ENCODE data around the gene OSBPL5.
"Not testable (repeated sequence)": the region's sequence is repeated elsewhere in the genome, so short reads cannot be mapped to it uniquely, and the experiment has no call there.

Gene OSBPL5

GRCh38 chr11:3074912-3075589 lies 90.1 kb downstream of the OSBPL5 start:
- no peak overlapping the region for H3K27ac ChIP-seq
- TF ChIP-seq CTCF (IDR thresholded peaks at IDR 0.05) (no peak), ZFX (IDR thresholded peaks at IDR 0.05; ENCODE audit: borderline replicate concordance) (no peak)

GRCh38 chr11:3073029-3073435 lies 92.1 kb downstream of the OSBPL5 start:
- TF ChIP-seq ZFX (IDR thresholded peaks at IDR 0.05; ENCODE audit: borderline replicate concordance) (no peak), CTCF (IDR thresholded peaks at IDR 0.05) (no peak)
- H3K27ac ChIP-seq: no peak overlapping the region

GRCh38 chr11:3069425-3069824 lies 95.7 kb downstream of the OSBPL5 start:
- TF ChIP-seq ZFX (IDR thresholded peaks at IDR 0.05; ENCODE audit: borderline replicate concordance): no peak
- TF ChIP-seq CTCF (IDR thresholded peaks at IDR 0.05): no peak
- H3K27ac ChIP-seq: no peak overlapping the region

GRCh38 chr11:3066308-3066707 lies 98.8 kb downstream of the OSBPL5 start:
- not testable (repeated sequence) for H3K27ac ChIP-seq

- not testable (repeated sequence) for H3K27ac ChIP-seq
These were observed 100.4 kb downstream of the OSBPL5 start for GRCh38 chr11:3064709-3065108.

GRCh38 chr11:3063876-3064275 lies 101.2 kb downstream of the OSBPL5 start:
- not testable (repeated sequence) for H3K27ac ChIP-seq

- not testable (repeated sequence) for H3K27ac ChIP-seq
These were observed 101.7 kb downstream of the OSBPL5 start for GRCh38 chr11:3063432-3063831.

GRCh38 chr11:3060436-3061025 lies 104.6 kb downstream of the OSBPL5 start:
- TF ChIP-seq ZFX (IDR thresholded peaks at IDR 0.05; ENCODE audit: borderline replicate concordance) (no peak), CTCF (IDR thresholded peaks at IDR 0.05) (no peak)

GRCh38 chr11:3058753-3059664 lies 106.1 kb downstream of the OSBPL5 start:
- H3K27ac ChIP-seq: no peak overlapping the region
- TF ChIP-seq ZFX (IDR thresholded peaks at IDR 0.05; ENCODE audit: borderline replicate concordance): no peak
- TF ChIP-seq CTCF (IDR thresholded peaks at IDR 0.05): no peak

More at GRCh38 chr11:3060436-3061025, 104.6 kb downstream of the OSBPL5 start:
- no peak overlapping the region for H3K27ac ChIP-seq
